Panc1 (cell line): ENCODE data around the gene MRNIP.

Experiments
- POLR2AphosphoS5 ChIP-seq: IDR thresholded peaks from 2 replicates; pipeline ENCODE4 v1.6.1; 2012; ENCODE audit warnings: mild to moderate bottlenecking, low read depth, low read length, moderate library complexity
- SIN3A ChIP-seq: IDR thresholded peaks from 2 replicates; pipeline ENCODE4 v1.6.1; 2012; ENCODE audit warnings: low read depth, mild to moderate bottlenecking, low read length, moderate library complexity, borderline replicate concordance; ENCODE audit not compliant: insufficient read depth
- TCF7L2 ChIP-seq: IDR thresholded peaks from 2 replicates; pipeline ENCODE4 v1.6.1; 2011; ENCODE audit warnings: mild to moderate bottlenecking, low read depth, low read length, inconsistent platforms
- TF ChIP-seq, protein P1 (sequence below), 2 experiments: IDR thresholded peaks; 2 replicates each; pipeline ENCODE4 v1.6.1; 2011 to 2012; ENCODE audit warnings: low read depth in 2 of 2, control low read depth in 1 of 2, low read length in 1 of 2, mild to moderate bottlenecking in 1 of 2, moderate library complexity in 1 of 2; ENCODE audit not compliant: insufficient read depth in 1 of 2
- TF ChIP-seq, protein P2 (sequence below): fragments of 450-650 bp; IDR thresholded peaks from 2 replicates; pipeline ENCODE4 v1.5.1; 2017; ENCODE audit warnings: mild to moderate bottlenecking

DNA sequence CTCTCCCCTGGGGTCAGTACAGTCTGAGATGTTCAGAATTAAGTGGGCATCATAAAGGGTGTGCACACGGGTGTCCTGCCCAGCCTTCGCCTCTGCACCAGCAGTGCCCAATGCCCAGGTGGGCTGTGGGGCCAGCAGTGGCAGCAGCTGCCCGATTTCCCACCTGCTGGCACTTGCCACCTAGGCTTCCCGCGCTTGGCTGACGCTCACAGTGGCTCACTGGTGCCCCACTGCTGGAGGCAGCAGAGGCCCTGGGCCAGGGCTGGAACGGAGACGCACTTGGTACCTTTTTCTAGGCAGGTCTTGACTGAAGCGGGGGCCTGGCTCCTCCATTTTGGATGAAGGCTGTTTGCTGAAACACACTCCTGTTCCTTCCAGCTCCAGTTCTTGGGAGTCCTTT is 17.0 kb downstream of the MRNIP start:
- TF ChIP-seq, protein P1, sequence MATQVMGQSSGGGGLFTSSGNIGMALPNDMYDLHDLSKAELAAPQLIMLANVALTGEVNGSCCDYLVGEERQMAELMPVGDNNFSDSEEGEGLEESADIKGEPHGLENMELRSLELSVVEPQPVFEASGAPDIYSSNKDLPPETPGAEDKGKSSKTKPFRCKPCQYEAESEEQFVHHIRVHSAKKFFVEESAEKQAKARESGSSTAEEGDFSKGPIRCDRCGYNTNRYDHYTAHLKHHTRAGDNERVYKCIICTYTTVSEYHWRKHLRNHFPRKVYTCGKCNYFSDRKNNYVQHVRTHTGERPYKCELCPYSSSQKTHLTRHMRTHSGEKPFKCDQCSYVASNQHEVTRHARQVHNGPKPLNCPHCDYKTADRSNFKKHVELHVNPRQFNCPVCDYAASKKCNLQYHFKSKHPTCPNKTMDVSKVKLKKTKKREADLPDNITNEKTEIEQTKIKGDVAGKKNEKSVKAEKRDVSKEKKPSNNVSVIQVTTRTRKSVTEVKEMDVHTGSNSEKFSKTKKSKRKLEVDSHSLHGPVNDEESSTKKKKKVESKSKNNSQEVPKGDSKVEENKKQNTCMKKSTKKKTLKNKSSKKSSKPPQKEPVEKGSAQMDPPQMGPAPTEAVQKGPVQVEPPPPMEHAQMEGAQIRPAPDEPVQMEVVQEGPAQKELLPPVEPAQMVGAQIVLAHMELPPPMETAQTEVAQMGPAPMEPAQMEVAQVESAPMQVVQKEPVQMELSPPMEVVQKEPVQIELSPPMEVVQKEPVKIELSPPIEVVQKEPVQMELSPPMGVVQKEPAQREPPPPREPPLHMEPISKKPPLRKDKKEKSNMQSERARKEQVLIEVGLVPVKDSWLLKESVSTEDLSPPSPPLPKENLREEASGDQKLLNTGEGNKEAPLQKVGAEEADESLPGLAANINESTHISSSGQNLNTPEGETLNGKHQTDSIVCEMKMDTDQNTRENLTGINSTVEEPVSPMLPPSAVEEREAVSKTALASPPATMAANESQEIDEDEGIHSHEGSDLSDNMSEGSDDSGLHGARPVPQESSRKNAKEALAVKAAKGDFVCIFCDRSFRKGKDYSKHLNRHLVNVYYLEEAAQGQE (IDR thresholded peaks at IDR 0.05; ENCODE audit: insufficient read depth in 1 of 2, low read depth in 2 of 2, low read length in 1 of 2) = no peak
- TF ChIP-seq, protein P2, sequence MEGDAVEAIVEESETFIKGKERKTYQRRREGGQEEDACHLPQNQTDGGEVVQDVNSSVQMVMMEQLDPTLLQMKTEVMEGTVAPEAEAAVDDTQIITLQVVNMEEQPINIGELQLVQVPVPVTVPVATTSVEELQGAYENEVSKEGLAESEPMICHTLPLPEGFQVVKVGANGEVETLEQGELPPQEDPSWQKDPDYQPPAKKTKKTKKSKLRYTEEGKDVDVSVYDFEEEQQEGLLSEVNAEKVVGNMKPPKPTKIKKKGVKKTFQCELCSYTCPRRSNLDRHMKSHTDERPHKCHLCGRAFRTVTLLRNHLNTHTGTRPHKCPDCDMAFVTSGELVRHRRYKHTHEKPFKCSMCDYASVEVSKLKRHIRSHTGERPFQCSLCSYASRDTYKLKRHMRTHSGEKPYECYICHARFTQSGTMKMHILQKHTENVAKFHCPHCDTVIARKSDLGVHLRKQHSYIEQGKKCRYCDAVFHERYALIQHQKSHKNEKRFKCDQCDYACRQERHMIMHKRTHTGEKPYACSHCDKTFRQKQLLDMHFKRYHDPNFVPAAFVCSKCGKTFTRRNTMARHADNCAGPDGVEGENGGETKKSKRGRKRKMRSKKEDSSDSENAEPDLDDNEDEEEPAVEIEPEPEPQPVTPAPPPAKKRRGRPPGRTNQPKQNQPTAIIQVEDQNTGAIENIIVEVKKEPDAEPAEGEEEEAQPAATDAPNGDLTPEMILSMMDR = no peak
- no peak for TF ChIP-seq POLR2AphosphoS5
- no peak for TF ChIP-seq TCF7L2
- no peak for TF ChIP-seq SIN3A
